ENCODE data around the gene EXOSC1.

The EXOSC1 gene

GRCh38 chr10:97412891-97413304 lies 32.9 kb downstream of the EXOSC1 start:
- TF ChIP-seq, protein P1, sequence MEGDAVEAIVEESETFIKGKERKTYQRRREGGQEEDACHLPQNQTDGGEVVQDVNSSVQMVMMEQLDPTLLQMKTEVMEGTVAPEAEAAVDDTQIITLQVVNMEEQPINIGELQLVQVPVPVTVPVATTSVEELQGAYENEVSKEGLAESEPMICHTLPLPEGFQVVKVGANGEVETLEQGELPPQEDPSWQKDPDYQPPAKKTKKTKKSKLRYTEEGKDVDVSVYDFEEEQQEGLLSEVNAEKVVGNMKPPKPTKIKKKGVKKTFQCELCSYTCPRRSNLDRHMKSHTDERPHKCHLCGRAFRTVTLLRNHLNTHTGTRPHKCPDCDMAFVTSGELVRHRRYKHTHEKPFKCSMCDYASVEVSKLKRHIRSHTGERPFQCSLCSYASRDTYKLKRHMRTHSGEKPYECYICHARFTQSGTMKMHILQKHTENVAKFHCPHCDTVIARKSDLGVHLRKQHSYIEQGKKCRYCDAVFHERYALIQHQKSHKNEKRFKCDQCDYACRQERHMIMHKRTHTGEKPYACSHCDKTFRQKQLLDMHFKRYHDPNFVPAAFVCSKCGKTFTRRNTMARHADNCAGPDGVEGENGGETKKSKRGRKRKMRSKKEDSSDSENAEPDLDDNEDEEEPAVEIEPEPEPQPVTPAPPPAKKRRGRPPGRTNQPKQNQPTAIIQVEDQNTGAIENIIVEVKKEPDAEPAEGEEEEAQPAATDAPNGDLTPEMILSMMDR (IDR thresholded peaks at IDR 0.05), result no peak

- TF ChIP-seq, protein P1 (IDR thresholded peaks at IDR 0.05), result no peak
Measured at GRCh38 chr10:97411406-97411805, 34.4 kb downstream of the EXOSC1 start.

GRCh38 chr10:97408496-97408992 lies 37.3 kb downstream of the EXOSC1 start:
- TF ChIP-seq, protein P1 (IDR thresholded peaks at IDR 0.05), result no peak

GRCh38 chr10:97407952-97408248 lies 37.9 kb downstream of the EXOSC1 start:
- TF ChIP-seq, protein P1 (IDR thresholded peaks at IDR 0.05), result no peak

DNA sequence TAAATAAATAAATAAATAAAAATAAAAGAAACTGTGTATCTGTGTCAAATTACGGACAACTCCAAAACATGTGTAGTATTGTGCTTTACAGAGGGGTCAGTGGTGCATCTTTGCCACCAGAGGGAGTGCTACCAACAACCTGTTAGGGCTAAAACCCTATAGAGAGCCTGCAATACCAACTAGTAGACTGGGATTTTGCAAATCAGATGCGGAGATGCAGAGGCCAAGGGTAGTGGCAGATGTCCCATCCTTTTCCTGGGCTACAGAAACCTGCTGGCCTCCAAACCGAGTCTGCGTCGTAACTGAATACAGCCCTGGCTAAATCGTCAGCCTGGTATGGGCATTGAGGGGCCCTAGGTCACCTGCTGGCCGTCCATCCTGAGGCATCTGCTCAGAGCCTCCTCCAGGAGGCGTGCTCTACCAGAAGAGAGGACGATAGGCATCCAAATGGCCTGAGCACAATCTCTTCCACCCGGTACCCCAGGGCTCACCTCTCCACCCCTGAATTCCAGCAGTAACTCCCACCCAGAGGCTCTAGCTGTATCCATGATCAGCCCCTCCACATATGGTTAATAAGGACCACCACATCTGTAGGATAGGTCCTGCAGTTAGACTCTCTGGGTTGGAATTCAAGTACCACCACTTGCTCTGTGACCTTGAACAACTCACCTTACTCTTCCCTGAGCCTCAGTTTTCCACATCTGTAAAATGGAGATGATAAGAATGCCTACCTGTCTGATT lies 38.4 kb downstream of the EXOSC1 start:
- TF ChIP-seq, protein P1 (IDR thresholded peaks at IDR 0.05), result peak; percentile 78

DNA sequence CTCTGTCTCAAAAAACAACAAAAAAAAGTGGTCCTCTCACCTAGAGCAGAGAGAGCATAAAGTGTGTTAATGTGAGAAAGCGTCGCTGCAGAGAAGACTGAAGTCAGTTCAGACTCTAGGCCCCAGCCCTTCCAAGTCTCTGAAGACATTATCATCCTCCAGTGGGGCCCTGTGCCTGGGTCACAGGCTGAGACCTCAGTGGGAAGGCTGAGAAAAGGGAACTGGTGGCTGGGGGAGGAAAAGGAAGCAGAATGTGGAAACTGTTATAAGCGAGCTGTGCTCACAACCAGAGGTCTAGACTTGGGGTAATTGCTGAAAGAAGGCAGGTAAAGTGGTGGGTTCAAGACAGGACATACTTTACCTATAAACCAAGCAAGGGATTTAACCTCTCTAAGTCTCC lies 39.7 kb downstream of the EXOSC1 start:
- TF ChIP-seq, protein P1 (IDR thresholded peaks at IDR 0.05), result no peak

DNA sequence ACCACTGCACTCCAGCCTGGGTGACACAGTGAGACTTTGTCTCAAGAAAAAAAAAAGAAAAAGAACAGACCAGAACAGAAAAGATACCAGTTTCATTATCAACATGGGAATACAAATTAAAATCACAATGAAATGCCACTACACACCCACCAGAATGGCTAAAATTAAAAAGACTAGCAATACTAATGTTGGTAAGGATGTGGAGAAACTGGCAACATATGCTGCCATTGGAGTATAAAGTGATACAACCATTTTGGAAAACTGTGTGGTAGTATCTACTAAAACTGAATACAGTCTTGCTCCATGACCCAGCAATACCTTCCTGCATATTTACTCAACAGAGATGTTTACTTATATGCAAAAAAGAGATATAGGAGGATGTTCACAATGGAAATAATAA lies 41.8 kb downstream of the EXOSC1 start:
- TF ChIP-seq, protein P1 (IDR thresholded peaks at IDR 0.05), result no peak
